H9 (cell line): ENCODE data around the gene CDH23. TPM values are rescaled to one million over a fixed set of nuclear protein-coding genes. Genes with fewer than 3 reads are reported as not detected.

ENCODE experiments used
- DNase-seq: peaks from one replicate; pipeline ENCODE4 v3.0.0-alpha.2; 2017
- H2AFZ ChIP-seq: one replicate; pipeline ENCODE4 v1.6.1; 2013; ENCODE audit warnings: mild to moderate bottlenecking, low read length, control low read depth, moderate library complexity
- H2AK5ac ChIP-seq: 2 replicates; pipeline ENCODE4 v1.6.1; 2013; ENCODE audit warnings: low read length, control low read depth, mixed read lengths; ENCODE audit not compliant: insufficient read length
- H2BK120ac ChIP-seq: one replicate; pipeline ENCODE4 v1.6.1; 2013; ENCODE audit warnings: low read depth, mild to moderate bottlenecking, low read length, control low read depth, inconsistent platforms; ENCODE audit not compliant: poor library complexity, severe bottlenecking
- H2BK12ac ChIP-seq: 2 replicates; pipeline ENCODE4 v1.6.1; 2013; ENCODE audit warnings: low read length, control low read depth, mixed read lengths, low read depth; ENCODE audit not compliant: insufficient read length
- H2BK15ac ChIP-seq: 2 replicates; pipeline ENCODE4 v1.6.1; 2013; ENCODE audit warnings: low read depth, low read length, control low read depth
- H2BK20ac ChIP-seq: one replicate; pipeline ENCODE4 v1.6.1; 2013; ENCODE audit warnings: low read depth, mild to moderate bottlenecking, low read length, control low read depth, inconsistent platforms; ENCODE audit not compliant: poor library complexity, severe bottlenecking
- H2BK5ac ChIP-seq: 2 replicates; pipeline ENCODE4 v1.6.1; 2013; ENCODE audit warnings: low read length, control low read depth, mixed read lengths; ENCODE audit not compliant: insufficient read length
- H3K14ac ChIP-seq: 2 replicates; pipeline ENCODE4 v1.6.1; 2013; ENCODE audit warnings: low read length, control low read depth; ENCODE audit not compliant: insufficient read depth
- H3K18ac ChIP-seq: 2 replicates; pipeline ENCODE4 v1.6.1; 2013; ENCODE audit warnings: low read depth, mild to moderate bottlenecking, mixed read lengths, low read length, control low read depth; ENCODE audit not compliant: insufficient read length
- H3K23ac ChIP-seq: 2 replicates; pipeline ENCODE4 v1.6.1; 2013; ENCODE audit warnings: low read length, control low read depth, mixed read lengths, low read depth; ENCODE audit not compliant: insufficient read length
- H3K23me2 ChIP-seq: 2 replicates; pipeline ENCODE4 v1.6.1; 2013; ENCODE audit warnings: low read depth, mild to moderate bottlenecking, mixed read lengths, low read length, control low read depth; ENCODE audit not compliant: insufficient read length, poor library complexity, severe bottlenecking
- H3K27ac ChIP-seq: 2 replicates; pipeline ENCODE4 v1.5.1; 2013; ENCODE audit warnings: low read length, control low read depth, mixed read lengths, low read depth; ENCODE audit not compliant: insufficient read length
- H3K27me3 ChIP-seq: 2 replicates; pipeline ENCODE4 v1.6.1; 2013; ENCODE audit warnings: low read length, control low read depth, inconsistent platforms; ENCODE audit not compliant: insufficient read depth
- H3K4ac ChIP-seq: 2 replicates; pipeline ENCODE4 v1.6.1; 2013; ENCODE audit warnings: low read depth, mild to moderate bottlenecking, control low read depth, inconsistent platforms, low read length, moderate library complexity
- H3K4me1 ChIP-seq: 2 replicates; pipeline ENCODE4 v1.6.1; 2013; ENCODE audit warnings: low read length, control low read depth, inconsistent platforms; ENCODE audit not compliant: insufficient read depth
- H3K4me2 ChIP-seq: 2 replicates; pipeline ENCODE4 v1.6.1; 2013; ENCODE audit warnings: low read length, control low read depth, mixed read lengths; ENCODE audit not compliant: insufficient read length, insufficient read depth
- H3K56ac ChIP-seq: 2 replicates; pipeline ENCODE4 v1.6.1; 2013; ENCODE audit warnings: low read depth, mild to moderate bottlenecking, mixed read lengths, low read length, control low read depth; ENCODE audit not compliant: insufficient read length
- H3K79me1 ChIP-seq: 2 replicates; pipeline ENCODE4 v1.6.1; 2013; ENCODE audit warnings: low read depth, mild to moderate bottlenecking, moderate library complexity, low read length, control low read depth, inconsistent platforms; ENCODE audit not compliant: insufficient read depth, poor library complexity, severe bottlenecking
- H3K79me2 ChIP-seq: 2 replicates; pipeline ENCODE4 v1.6.1; 2013; ENCODE audit warnings: low read length, control low read depth, inconsistent platforms; ENCODE audit not compliant: insufficient read depth
- H3K9ac ChIP-seq: 2 replicates; pipeline ENCODE4 v1.6.1; 2013; ENCODE audit warnings: low read length, control low read depth, mixed read lengths; ENCODE audit not compliant: insufficient read length; ENCODE audit errors: extremely low read depth
- H3K9me3 ChIP-seq: one replicate; pipeline ENCODE4 v1.6.1; 2013; ENCODE audit warnings: low read depth, low read length, inconsistent platforms; ENCODE audit not compliant: control insufficient read depth
- H3T11ph ChIP-seq: one replicate; pipeline ENCODE4 v1.6.1; 2013; ENCODE audit warnings: mild to moderate bottlenecking, low read length, control low read depth, inconsistent platforms
- H4K20me1 ChIP-seq: one replicate; pipeline ENCODE4 v1.6.1; 2013; ENCODE audit not compliant: control insufficient read depth, insufficient read length, insufficient read depth
- H4K5ac ChIP-seq: 2 replicates; pipeline ENCODE4 v1.6.1; 2013; ENCODE audit warnings: low read depth, mild to moderate bottlenecking, mixed read lengths, low read length, control low read depth; ENCODE audit not compliant: insufficient read length
- H4K8ac ChIP-seq: replicated peaks from 2 replicates; pipeline ENCODE4 v1.6.1; 2013; ENCODE audit warnings: low read length, control low read depth, mixed read lengths, low read depth; ENCODE audit not compliant: insufficient read length
- H4K91ac ChIP-seq: 2 replicates; pipeline ENCODE4 v1.6.1; 2013; ENCODE audit warnings: low read depth, mild to moderate bottlenecking, moderate library complexity, mixed read lengths, low read length, control low read depth; ENCODE audit not compliant: insufficient read length
- H3K27ac Mint-ChIP-seq, 3 experiments: 2 replicates in 2 of 3; 3 replicates in 1 of 3; pipeline ENCODE4 v1.8.0; 2020 to 2021; ENCODE audit warnings: mixed read lengths in 3 of 3, mild to moderate bottlenecking in 1 of 3, moderate library complexity in 1 of 3
- H3K27me3 Mint-ChIP-seq: 2 replicates; pipeline ENCODE4 v1.8.0; 2021; ENCODE audit warnings: low read depth, mild to moderate bottlenecking, moderate library complexity, mixed read lengths
- H3K36me3 Mint-ChIP-seq, 3 experiments: 2 replicates in 2 of 3; 3 replicates in 1 of 3; pipeline ENCODE4 v1.8.0; 2020 to 2021; ENCODE audit warnings: low read depth in 3 of 3, mixed read lengths in 3 of 3; ENCODE audit not compliant: insufficient read depth in 1 of 3
- H3K4me1 Mint-ChIP-seq, 2 experiments: 2 replicates each; pipeline ENCODE4 v1.8.0; 2020; ENCODE audit warnings: mixed read lengths in 2 of 2
- H3K4me3 Mint-ChIP-seq, 2 experiments: 2 replicates in 1 of 2; 3 replicates in 1 of 2; pipeline ENCODE4 v1.8.0; 2020 to 2021; ENCODE audit warnings: mild to moderate bottlenecking in 2 of 2, mixed read lengths in 2 of 2, moderate library complexity in 1 of 2
- H3K9me3 Mint-ChIP-seq, 2 experiments: 2 replicates in 1 of 2; 3 replicates in 1 of 2; pipeline ENCODE4 v1.8.0; 2020; ENCODE audit warnings: mild to moderate bottlenecking in 2 of 2, mixed read lengths in 2 of 2, moderate library complexity in 1 of 2
- WGBS: extraction: QIAGEN DNeasy Blood & Tissue Kit; methylation state at CpG from one replicate; pipeline ENCODE4 v1.1.7; 2013; ENCODE audit warnings: missing lambda C conversion rate, low lambda C conversion rate, mixed read lengths; ENCODE audit not compliant: insufficient read length; ENCODE audit errors: extremely low coverage; 5-methylcytosine and 5-hydroxymethylcytosine counted together
- total RNA-seq: library from RNA; stranded (reverse); gene quantifications from 2 replicates; pipeline ENCODE4 v1.2.1, GENCODE V29; 2021
- TF ChIP-seq, protein P1 (sequence below): fragments of 200-600 bp; sonication (generic); conservative IDR thresholded peaks from 3 replicates; pipeline ENCODE4 v1.8.0; 2021; ENCODE audit warnings: antibody characterized with exemption, mild to moderate bottlenecking

Gene CDH23
- total RNA-seq, 1 experiment from 2014 or later: 2.1 TPM

DNA sequence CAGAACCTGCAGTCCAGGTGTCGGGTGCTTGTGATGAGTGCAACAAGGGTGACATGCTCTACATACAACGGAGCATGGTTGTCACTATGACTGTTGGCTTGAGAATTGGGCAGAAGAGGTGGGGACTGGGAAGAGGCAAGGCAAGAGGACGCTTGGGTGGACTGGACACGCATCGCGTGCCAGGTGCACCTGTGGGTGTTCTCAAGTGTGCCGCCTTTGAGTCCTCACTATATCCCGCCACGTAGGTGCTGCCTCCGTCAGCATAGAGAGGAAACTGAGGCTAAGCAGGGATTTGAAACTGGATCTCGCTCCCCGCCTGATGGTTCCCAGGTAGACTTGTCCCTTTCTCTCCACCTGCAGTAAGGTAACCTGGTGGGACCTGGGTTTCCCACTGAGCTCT is 27.2 kb downstream of the CDH23 start:
- Histone ChIP-seq H3K18ac (no peak overlapping the region), H3K23ac (no peak overlapping the region), H3T11ph (no peak overlapping the region), H4K91ac (no peak overlapping the region), H3K9ac (no peak overlapping the region), H3K79me1 (no peaks in the 10 kb centered on the region), H3K4me1 (no peaks in the 10 kb centered on the region), H4K20me1 (no peaks in the 10 kb centered on the region), H3K23me2 (no peaks in the 10 kb centered on the region), H3K4me2 (no peak overlapping the region), H2BK12ac (no peak overlapping the region), H3K27ac (no peak overlapping the region), H2AFZ (no peak overlapping the region), H3K56ac (no peak overlapping the region), H4K8ac (no peak overlapping the region), H3K14ac (no peak overlapping the region), H3K4ac (no peak overlapping the region), H4K5ac (no peak overlapping the region), H3K27me3 (no peaks in the 10 kb centered on the region), H2BK20ac (no peak overlapping the region), H2BK5ac (no peak overlapping the region), H2AK5ac (no peak overlapping the region), H2BK120ac (no peak overlapping the region), H2BK15ac (no peak overlapping the region), H3K9me3 (no peaks in the 10 kb centered on the region), H3K79me2 (no peaks in the 10 kb centered on the region)
- Mint-ChIP-seq H3K4me3 (no peak overlapping the region), H3K27me3 (peaks cover 15% of the 10 kb centered on the region), H3K27ac (no peak overlapping the region; a peak in 1 of 7 replicates), H3K4me1 (peaks cover 6 to 9% of the 10 kb centered on the region in 2 experiments), H3K9me3 (no peaks in the 10 kb centered on the region), H3K36me3 (no peaks in the 10 kb centered on the region)
- TF ChIP-seq, protein P1, sequence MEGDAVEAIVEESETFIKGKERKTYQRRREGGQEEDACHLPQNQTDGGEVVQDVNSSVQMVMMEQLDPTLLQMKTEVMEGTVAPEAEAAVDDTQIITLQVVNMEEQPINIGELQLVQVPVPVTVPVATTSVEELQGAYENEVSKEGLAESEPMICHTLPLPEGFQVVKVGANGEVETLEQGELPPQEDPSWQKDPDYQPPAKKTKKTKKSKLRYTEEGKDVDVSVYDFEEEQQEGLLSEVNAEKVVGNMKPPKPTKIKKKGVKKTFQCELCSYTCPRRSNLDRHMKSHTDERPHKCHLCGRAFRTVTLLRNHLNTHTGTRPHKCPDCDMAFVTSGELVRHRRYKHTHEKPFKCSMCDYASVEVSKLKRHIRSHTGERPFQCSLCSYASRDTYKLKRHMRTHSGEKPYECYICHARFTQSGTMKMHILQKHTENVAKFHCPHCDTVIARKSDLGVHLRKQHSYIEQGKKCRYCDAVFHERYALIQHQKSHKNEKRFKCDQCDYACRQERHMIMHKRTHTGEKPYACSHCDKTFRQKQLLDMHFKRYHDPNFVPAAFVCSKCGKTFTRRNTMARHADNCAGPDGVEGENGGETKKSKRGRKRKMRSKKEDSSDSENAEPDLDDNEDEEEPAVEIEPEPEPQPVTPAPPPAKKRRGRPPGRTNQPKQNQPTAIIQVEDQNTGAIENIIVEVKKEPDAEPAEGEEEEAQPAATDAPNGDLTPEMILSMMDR: no peak
- no CpG with 5 or more reads among the region's 12 CpGs for WGBS
- DNase-seq: no peak
